ENCODE measurements around the gene NHP2.

NHP2 gene

DNA sequence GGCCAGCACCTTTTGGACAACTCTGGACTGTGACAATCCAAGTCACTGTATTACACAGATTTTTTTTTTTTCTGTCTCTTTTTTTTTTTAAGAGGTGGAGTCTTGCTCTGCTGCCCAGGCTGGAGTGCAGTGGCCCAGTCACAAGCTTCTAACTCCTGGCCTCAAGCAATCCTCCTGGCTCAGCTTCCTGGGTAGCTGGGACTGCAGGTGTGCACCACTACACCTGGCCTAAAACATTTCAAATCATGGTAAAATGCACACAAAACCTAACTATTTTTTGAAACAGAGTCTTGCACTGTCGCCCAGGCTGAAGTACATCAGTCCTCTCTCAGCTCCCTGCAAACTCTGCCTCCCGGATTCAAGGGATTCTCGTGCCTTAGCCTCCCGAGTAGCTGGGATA lies 47.6 kb downstream of the NHP2 start:
- in situ Hi-C loops (cut with HindIII; ENCODE audit: low sequenced_read_pairs) = no loop called here
- DNase-seq (ENCODE audit: low read depth, low spot score) = no peak
- H3K4me3 ChIP-seq (ENCODE audit: low read depth, low read length) = no peak overlapping the region
- TF ChIP-seq, protein P1, sequence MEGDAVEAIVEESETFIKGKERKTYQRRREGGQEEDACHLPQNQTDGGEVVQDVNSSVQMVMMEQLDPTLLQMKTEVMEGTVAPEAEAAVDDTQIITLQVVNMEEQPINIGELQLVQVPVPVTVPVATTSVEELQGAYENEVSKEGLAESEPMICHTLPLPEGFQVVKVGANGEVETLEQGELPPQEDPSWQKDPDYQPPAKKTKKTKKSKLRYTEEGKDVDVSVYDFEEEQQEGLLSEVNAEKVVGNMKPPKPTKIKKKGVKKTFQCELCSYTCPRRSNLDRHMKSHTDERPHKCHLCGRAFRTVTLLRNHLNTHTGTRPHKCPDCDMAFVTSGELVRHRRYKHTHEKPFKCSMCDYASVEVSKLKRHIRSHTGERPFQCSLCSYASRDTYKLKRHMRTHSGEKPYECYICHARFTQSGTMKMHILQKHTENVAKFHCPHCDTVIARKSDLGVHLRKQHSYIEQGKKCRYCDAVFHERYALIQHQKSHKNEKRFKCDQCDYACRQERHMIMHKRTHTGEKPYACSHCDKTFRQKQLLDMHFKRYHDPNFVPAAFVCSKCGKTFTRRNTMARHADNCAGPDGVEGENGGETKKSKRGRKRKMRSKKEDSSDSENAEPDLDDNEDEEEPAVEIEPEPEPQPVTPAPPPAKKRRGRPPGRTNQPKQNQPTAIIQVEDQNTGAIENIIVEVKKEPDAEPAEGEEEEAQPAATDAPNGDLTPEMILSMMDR (IDR thresholded peaks at IDR 0.05; ENCODE audit: low read depth, low read length) = no peak

GRCh38 chr5:178104492-178104891 lies 49.2 kb downstream of the NHP2 start:
- no peak overlapping the region for H3K4me3 ChIP-seq (ENCODE audit: low read depth, low read length)
- in situ Hi-C loops (cut with HindIII; ENCODE audit: low sequenced_read_pairs) = no loop called here
- TF ChIP-seq, protein P1 (IDR thresholded peaks at IDR 0.05; ENCODE audit: low read depth, low read length) = no peak
- no peak for DNase-seq (ENCODE audit: low read depth, low spot score)

DNA sequence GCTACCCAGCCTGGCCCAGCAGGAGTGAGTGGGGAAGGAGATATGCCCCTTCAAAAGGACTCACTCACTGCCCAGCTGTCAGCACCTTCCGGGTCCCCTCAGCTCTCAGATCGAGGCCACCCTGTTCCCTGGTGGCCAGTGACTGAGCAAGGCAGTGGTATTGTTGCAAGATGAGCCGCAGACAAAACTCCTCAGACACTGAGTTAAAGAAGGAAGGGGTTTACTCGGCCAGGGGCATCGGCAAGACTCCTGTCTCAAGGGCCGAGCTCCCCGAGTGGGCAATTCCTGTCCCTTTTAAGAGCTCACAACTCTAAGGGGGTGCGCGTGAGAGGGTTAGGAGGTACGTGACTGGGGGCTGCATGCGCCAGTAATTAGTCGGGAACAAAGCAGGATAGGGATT lies 50.1 kb downstream of the NHP2 start:
- in situ Hi-C loops (cut with HindIII; ENCODE audit: low sequenced_read_pairs) = no loop called here
- no peak overlapping the region for H3K4me3 ChIP-seq (ENCODE audit: low read depth, low read length)
- DNase-seq (ENCODE audit: low read depth, low spot score) = no peak
- TF ChIP-seq, protein P1 (IDR thresholded peaks at IDR 0.05; ENCODE audit: low read depth, low read length) = no peak

Data from astrocyte of the spinal cord (primary cell).